NCI-H226 (cell line): ENCODE results near the gene SAPCD1.
A peak's percentile ranks its signal among the peaks of the same experiment; 100 is the strongest.

ENCODE experiments used
- DNase-seq: peaks from one replicate; pipeline ENCODE4 v3.0.0-alpha.2; 2015

The SAPCD1 gene

DNA sequence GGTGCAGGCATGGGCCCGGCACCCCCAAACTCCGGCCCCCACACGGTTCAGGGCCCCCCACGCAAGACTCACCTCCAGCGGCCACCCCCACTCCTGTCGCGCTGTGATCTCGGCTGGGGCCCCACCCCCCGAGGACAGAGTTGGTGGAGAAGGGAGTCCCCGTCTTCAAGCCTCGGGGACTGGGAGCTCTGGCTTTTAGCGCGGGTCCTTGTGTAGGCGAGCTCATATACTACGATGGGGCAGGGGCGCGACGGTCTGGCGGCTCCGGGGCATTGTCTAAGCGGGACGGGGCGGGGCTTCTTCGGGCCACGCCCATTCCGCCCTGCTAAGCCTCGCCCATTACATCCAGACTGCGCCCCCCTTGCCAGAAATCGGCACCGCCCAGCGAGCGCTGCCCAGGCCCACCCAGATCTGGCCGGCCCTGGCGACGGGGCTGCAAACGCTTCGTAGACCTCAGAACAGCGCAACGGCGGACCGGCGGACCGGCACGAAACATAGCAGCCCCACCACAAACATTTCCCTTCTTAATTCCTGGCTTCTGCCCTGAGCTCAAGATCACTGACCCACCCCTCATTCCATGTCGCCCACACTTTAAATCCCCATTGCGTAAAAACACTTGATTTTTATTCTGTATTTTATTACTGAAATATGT, 32.4 kb upstream of the SAPCD1 start:
- DNase-seq, result peak; percentile 73

DNA sequence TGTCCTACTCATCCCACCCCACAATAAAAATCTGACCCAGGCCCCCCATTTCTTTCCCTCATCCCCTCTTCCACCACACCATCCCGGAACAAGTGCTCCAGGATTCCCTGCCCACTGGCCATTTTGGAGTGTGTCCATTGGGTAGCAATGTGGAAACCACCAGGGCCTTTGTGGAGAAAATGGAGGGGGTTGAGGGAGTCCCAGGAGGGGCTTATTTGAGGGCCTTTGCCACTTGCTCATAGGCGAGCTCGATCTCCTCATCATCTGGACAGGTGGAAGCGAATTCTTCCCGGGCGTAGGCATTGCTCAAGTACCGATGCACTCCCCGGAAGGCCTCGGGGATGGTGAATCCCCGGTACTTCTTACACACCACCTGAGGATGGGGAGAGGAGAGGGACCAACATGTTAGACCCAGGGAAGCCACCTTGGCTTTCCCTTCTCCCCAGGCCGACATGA, 31.8 kb upstream of the SAPCD1 start:
- no peak for DNase-seq

DNA sequence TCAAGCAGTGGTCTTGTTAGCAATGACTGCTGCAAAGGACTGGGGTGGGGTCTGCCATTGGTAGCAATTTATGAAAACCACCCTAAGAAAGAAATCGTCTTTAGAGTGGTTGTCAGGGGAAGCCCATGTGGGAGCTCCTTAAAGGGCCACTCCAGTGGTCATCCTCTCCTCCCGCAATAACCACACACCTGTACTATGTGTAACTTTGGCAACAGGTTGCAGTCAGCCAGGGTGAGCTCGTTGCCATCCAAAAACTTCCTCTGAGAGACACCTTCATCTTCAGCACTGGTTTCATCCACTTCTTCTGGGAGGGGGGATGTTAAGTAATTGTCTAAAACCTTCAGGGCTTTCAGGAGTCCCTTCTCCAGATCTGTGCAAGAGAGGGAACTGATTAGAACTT, 30.4 kb upstream of the SAPCD1 start:
- no peak for DNase-seq

DNA sequence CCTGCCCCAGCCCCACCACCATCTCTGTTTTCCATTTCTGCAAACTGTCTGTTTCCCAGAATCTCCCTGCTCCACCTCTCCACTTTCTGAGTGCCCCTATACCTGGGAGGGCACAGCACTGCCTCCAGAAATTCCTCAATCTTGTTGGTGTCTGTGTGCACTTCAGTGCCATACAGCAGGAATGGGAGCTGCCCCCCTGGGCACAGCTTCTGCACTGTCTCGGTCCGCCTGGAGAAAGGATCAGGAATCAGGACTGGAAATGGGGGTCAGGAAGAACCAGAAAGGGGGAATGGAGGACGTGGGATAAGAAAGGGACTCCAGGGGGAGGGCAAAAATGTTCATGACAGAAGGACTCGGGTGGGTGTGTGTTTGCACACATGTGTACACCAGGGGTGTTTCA, 28.7 kb upstream of the SAPCD1 start:
- DNase-seq, result no peak

DNA sequence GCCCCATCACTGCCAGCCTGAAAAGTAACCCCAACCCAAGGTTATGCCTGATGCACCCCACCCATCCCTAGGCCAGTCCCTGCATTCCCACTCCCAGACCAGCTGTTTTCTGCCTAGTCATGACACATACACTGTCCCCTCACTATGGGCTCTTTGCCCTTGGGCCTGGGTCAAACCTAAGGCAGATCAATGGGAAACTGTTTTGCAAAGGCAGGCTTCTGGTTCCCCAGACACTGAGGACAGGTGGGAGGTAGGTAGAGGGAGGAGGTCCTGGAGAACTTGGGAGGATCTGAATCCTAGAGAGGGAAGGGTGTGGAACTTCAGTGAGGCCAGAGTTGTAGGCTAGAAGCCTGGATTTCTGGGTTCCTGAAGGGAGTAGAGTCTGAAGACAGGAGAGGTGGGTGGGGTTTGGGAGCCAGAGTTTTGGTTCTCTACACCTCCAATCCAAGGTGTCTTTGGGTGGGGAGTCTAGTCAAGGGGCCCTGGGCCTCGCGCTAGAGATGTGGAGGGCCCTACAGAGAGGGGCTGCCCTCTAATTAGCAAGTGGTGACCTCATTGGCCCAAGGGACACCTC, 28.1 kb upstream of the SAPCD1 start:
- no peak for DNase-seq

DNA sequence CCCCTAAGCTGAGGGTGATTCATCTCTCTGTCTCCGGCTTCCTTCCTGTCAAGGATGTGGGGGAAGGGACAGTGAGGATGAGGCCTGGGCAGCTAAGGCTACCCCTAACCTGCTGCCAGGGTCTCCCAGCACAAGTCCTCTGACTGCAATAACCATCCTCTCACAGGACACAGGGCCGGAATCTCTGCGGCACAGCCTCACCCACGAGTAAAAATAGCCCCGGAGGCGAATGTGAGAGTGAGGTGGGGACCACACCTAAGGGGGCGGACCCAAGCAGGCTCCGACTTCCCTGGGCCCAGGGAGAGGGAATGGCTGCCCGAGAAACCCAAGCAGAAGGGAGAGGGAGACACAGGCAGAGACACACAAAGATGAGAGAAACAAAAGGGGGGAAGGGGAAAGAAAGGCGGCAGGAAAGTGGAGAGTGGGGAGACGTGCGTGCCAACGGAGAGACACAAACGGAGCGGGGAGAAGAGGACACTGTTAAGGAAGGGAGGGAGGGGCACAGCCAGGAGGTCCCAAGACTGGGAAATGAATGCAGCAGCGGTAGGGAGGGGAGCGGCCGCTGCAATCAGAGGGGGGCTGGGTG, 27.5 kb upstream of the SAPCD1 start:
- DNase-seq, result peak; percentile 70

DNA sequence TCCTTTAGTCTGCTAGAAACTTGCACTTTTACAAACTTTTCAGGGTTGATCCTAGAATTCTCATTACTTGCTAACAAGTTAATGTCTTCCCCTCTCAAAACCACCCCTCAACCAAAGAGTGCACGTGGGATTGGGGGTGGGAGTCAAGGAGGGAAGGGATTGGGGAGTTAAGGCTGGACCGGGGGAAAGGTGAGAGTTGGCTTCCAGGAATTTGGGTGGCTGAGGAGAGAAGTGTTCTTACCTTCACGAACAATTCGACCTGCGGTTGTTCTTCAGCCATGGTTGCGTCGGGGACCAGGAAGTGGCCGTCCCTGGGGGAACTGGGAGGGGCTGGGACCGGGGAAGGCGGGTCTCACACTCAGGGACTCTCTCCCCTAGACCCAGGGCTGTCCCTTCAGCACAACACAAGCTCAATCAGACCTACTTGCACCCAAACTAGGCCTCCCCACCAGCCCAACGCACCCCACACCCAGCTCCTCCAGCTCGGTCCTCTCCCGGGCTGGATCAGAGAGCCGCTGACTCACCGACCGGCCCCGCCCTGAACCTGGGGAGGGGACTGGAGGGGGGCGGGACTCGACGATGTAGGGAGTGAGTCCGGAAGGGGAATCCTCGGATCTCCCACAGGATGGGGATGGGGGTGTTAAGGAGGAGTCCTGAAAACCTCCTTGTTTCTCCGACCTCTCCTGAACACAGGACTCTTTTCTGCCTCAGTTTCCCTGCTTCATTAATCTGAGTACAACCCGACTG, 26.3 kb upstream of the SAPCD1 start, which contains the start of gene CLIC1:
Gene CLIC1 (minus strand): TSS at position 510 of the 747 bp plus-strand sequence. CDS start 230 bp downstream, at position 280.
- DNase-seq, result peak; percentile 89

DNA sequence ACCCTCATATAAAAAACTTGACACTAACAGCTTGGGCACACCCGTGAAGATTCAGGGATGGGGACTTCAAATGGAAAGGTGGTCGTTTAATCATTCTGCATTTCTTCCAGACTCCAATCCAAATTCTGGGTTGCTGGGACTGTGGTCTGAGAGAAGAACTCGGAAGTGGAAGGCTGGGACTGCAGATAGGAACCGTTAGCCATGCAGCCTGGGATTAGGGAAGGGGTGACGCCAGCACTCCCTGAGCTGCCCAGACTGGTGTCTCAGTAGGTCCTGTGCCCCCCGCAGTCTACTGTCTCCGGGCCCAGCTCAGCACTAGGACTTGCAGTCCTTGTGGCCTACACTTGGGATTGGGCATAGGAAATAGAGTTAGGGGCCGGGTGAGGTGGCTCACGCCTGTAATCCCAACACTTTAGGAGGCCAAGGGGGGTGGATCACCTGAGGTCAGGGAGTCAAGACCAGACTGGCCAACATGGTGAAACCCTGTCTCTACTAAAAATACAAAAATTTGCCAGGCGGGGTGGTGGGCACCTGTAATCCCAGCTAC, 25.6 kb upstream of the SAPCD1 start:
- no peak for DNase-seq

DNA sequence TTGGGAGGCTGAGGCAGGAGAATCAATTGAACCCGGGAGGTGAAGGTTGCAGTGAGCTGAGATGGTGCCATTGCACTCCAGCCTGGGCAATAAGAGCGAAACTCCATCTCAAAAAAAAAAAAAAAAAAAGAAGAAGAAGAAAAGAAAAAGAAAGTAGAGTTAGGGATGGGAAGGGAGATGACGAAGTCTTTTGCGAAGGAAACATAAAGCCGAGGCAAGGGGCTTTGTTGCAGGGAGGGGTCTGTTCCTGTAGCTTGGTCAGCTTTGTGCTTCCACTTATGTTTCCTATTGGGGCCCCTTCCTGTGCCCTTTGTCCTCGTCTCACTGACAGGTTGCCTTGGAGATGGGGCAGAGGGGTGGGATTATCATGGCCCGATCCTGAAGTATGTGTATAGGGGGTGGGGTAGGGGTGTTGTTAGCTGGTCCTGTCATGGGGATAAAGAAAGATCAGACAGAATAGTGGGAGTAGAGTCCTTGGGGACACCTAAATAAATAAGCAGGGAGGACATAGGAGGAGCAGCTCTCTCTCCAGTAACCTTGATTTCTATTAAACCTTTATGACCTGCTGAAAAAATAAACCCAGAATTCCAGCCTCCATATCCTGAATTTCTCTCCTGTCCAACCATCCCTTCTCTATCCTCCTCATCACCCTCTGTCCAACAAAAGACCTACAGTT, 25.0 kb upstream of the SAPCD1 start:
- DNase-seq, result no peak

DNA sequence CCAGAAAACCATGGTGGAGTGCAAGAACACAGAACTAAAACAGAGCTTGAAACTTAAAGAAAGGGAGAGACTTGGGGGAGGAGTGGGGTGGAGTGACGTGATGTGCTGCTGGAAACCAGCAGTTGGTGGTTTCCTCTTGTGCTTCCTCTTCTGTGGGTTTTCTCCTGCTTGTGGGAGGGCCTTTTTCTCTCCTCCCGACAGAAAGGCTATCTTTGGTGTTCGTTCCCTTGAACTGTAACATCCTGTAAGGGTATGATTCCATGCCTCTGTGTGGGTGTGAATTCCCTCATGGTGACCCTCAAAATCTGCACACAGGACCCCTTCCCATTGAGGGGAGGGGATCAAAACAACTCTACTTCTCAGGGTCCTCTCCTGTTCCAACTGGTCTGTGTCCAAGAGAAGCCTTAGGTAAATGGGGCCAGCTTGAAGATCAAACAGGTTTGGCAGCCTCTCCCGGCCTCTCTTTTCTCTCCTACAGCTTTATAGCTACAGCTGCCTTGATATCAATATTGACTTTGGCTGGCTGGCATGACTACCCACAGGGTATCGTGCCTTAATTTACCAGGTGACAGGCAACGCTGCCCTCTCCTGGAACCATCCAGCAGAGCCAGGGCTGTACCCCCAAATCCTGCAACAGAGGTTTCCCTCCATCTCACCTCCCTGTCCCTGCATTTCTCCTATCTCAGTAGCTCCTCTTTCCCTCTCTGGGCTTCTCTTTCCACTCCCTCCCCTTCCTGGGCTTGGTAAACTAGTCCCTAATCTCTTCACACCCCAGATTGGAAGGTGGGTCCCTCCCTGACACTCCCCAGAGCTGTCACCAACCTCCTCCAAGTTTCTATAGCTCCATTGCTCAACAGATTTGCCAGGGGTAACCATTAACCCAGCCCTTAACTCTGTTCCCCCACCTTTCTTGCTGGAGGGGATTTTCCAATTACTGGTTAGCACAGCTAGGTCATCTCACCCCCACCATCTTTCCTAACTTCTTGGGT, 24.2 kb upstream of the SAPCD1 start:
- peak; percentile 87 for DNase-seq

DNA sequence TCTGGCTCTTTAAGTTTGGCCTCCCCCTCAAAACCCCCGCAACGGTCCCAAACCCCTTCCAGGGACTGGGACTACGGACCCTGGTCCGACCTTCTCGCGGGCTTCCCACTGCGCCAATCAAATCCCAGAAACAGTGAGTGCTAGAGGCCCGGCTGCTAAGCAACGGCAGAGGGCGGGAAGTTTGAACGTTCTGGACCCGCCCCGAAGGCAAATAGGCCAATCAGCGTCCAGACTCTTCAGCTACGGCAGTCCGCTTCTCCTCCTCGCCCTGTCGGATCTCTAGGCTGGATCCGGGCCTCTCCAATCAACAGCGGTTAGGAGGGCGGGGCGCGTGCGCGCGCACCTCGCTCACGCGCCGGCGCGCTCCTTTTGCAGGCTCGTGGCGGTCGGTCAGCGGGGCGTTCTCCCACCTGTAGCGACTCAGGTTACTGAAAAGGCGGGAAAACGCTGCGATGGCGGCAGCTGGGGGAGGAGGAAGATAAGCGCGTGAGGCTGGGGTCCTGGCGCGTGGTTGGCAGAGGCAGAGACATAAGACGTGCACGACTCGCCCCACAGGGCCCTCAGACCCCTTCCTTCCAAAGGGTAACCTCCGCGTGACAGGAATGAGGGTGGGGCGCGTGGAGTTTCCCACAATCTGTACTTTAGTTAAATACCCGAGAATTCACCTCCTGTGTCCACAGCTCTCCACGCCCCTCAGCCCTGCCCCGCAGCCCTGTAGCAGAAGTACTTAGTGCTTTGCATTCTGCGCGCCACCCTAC, 22.6 kb upstream of the SAPCD1 start, which contains the start of gene MSH5:
Gene MSH5 (plus strand): TSS at position 367 of the 758 bp plus-strand sequence. CDS start 462 bp downstream, outside the sequence.
- peak; percentile 99 for DNase-seq

DNA sequence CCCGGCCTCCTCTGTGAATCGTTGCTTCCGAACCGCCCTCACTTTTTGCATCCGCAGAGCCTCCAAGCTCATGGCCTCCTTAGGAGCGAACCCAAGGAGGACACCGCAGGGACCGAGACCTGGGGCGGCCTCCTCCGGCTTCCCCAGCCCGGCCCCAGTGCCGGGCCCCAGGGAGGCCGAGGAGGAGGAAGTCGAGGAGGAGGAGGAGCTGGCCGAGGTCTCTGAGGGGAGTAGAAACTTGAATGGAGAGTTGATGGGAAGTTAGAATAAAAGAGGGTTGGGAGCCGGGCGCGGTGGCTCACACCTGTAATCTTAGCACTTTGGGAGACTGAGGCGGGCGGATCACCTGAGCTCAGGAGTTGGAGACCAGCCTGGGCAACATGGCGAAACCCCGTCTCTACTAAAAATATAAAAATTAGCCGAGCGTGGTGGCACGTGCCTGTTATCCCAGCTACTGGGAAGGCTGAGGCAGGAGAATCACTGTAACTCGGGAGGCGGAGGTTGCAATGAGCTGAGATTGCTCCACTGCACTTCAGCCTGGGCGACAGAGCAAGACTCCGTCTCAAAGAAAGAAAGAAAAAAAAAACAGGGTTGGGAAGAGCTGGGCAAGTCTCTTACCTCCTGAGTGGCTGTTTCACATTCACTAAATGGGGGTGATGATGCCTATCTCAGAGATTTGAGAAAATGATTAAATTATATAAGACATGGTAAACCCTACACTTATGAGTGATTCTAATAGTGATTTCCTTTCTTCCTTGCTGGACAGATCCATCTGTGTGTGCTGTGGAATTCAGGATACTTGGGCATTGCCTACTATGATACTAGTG, 21.8 kb upstream of the SAPCD1 start:
- no peak for DNase-seq

DNA sequence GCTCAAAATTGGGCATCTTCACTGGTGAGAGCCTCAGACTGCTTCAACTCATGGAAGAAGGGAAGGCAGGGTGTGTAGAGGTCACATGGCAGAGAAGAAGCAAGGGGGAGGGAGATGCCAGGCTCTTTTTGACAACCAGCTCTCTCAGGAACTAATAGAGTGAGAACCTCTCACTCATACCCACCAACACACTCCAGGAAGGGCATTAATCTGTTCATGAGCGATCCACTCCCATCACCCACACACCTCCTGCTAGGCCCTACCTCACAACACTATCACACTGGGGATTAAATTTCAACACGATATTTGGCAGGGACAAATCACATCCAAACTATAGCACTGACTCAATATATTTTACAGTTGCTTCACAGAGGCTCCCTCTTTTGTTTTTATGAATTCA, 20.6 kb upstream of the SAPCD1 start:
- DNase-seq, result no peak

DNA sequence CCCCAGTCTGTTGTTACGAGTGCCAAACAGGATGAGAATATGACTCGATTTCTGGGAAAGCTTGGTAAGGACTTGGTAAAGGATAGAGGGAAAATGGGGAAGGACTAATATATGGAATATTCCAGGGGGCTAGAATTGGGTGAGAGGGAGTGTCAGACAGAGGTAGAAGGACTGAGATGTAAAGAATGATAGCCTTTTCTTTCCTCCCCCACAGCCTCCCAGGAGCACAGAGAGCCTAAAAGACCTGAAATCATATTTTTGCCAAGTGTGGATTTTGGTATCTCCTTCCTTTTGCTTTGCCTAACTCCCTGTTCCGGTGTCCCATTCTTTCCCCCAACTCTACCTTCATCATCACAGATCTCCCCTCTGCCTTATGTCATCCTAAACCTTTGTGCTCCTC, 19.6 kb upstream of the SAPCD1 start:
- DNase-seq, result no peak

DNA sequence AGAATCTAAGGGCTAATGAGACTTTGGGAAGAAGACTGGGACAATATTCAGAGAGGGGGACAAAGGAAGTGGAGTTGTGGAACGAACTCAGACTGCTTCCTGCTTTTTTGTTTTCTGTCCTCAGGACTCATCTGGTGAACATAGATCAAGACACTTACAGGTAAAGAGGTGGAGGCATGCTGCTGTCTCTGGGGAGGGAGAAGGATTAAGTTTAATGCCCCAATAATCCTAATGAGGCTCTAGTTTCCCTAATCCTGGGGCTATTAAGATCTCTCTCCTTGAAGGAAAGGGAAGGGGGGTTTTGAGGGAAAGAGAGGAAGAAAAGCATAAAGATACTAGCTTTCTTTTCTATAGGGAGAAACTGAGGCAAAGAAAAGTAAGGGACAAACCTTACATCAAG, 18.0 kb upstream of the SAPCD1 start:
- no peak for DNase-seq

DNA sequence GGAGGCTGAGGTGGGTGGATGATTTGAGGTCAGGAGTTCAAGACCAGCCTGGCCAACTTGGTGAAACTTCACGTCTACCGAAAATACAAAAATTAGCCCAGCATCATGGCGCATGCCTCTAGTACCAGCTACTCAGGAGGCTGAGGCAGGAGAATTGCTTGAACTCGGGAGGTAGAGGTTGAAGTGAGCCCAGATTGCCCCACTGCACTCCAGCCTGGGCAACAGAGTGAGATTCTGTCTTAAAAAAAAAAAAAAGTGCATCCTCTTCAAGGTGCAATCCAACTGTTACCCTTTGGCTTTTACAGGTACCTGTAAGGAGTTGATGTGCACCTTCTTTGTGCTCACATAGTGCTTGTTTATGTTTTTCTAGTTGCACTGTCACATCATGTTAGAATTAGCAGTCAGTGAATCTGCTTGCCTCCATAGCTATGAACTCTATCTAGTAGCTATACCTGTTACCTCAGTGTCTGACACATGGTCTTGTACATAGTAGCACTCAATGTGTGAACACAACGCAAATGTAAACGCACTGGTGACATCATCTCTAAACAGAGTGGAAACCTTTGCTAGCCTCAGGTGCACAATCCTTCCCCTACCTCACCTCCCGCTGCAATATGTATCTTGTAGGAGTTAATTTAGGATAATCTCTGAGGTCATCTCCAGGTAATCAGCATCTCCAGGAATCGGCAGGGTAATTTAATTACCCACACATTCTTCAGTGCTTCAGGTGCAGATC, 13.0 kb upstream of the SAPCD1 start:
- no peak for DNase-seq

DNA sequence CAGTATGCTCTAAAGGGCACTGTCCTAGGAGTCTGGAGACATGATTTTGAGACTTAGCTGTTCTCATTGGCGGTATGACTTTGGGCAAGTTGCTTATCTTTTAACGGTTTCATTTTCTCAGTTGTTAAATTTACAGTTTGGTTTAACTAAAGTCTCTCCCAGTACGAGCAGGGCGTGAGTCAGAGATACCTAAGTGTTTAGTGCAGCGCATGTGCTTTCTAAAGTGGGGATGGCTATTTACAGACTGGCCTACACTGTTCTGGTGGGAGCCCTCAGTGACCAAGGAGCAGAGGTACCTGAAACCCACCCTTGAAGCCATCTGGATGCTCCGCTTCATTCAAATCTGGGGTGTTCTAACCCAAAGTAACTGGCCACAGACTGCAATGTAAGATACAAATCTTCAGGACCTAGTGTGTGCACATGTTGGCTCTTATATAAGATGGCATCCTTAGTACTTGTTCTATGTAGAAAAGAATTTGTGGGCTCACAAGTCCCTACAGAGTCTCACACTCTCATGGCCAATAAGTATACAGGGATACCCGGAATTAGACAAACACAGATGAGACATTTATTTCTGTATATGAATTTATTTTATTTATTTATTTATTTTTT, 11.9 kb upstream of the SAPCD1 start:
- DNase-seq, result peak; percentile 39

DNA sequence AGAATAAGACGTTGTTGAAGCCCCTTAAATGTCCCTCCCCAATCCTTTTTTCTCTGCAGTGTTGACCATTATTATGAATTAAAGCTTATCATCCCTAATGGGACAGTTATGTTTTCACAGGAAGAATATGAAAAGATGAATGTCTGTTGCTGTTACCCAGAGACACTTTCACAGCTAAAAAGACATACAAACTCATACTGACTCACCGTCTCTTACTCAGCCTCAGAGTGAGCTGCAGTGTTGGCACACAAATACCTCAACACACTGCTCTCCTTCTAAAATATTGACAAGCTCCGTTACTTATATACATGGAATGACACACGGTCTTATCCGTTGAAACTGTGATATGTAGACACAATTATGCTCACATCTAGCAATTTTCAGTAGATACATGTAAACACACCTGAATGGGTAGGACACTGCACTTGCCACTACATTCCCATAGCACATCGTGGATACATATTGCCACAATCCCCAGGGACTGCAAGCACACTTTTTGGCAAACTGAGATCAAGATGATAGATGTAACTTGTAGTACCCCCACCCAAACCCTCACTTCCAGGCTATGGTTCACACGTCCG, 9.6 kb upstream of the SAPCD1 start:
- peak; percentile 55 for DNase-seq
